K562 (cell line): ENCODE measurements around the gene SLC25A15. TPM values are rescaled to one million over a fixed set of nuclear protein-coding genes. Genes with fewer than 3 reads are reported as not detected.

Source experiments
- ARNT ChIP-seq, 2 experiments: fragments of 450-650 bp; IDR thresholded peaks; 2 replicates each; pipeline ENCODE4 v1.6.1; 2016; ENCODE audit warnings: mild to moderate bottlenecking in 1 of 2
- CREM ChIP-seq: IDR thresholded peaks from 2 replicates; pipeline ENCODE4 v1.6.1; 2014; ENCODE audit warnings: antibody characterized with exemption, low read depth
- DIDO1 ChIP-seq: fragments of 450-650 bp; IDR thresholded peaks from 2 replicates; pipeline ENCODE4 v1.6.1; 2016; ENCODE audit warnings: low read depth, missing biosample characterization, missing genetic modification characterization
- EP300 ChIP-seq: IDR thresholded peaks from 2 replicates; pipeline ENCODE4 v1.6.1; 2012; ENCODE audit warnings: low read length, improper control_type of control experiment
- GTF2E2 ChIP-seq: fragments of 200-800 bp; sonication (Bioruptor generic); IDR thresholded peaks from 2 replicates; pipeline ENCODE4 v1.6.1; 2016; ENCODE audit warnings: missing genetic modification characterization, missing compliant biosample characterization
- HDAC1 ChIP-seq, 2 experiments: fragments of 450-650 bp; IDR thresholded peaks; 2 replicates each; pipeline ENCODE4 v1.6.1; 2016 to 2017; ENCODE audit warnings: inconsistent platforms in 1 of 2, mild to moderate bottlenecking in 1 of 2, moderate library complexity in 1 of 2
- HNRNPL ChIP-seq: fragments of 200-400 bp; formaldehyde crosslinking; IDR thresholded peaks from 2 replicates; pipeline ENCODE4 v1.6.1; 2017; ENCODE audit warnings: low read depth, mild to moderate bottlenecking, low read length
- HNRNPLL ChIP-seq: fragments of 200-400 bp; formaldehyde crosslinking; IDR thresholded peaks from 2 replicates; pipeline ENCODE4 v1.6.1; 2017; ENCODE audit warnings: low read length, low read depth, mild to moderate bottlenecking; ENCODE audit not compliant: poor library complexity, severe bottlenecking
- MYC ChIP-seq, 2 experiments: fragments of 250-450 bp in 1 of 2; sonication (Bioruptor Pico) in 1 of 2; IDR thresholded peaks; 2 replicates each; pipeline versions ENCODE4 v1.5.1 to v1.6.1; 2012 to 2021; ENCODE audit warnings: low read depth in 2 of 2, borderline replicate concordance in 1 of 2, improper control_type of control experiment in 1 of 2, low read length in 1 of 2, mild to moderate bottlenecking in 1 of 2, moderate library complexity in 1 of 2
- NEUROD1 ChIP-seq: fragments of 150-350 bp; IDR thresholded peaks from 2 replicates; pipeline ENCODE4 v1.6.1; 2014; ENCODE audit warnings: borderline replicate concordance, low read length, low read depth; ENCODE audit not compliant: partially characterized antibody
- NFE2 ChIP-seq: IDR thresholded peaks from 2 replicates; pipeline ENCODE4 v1.6.1; 2014; ENCODE audit warnings: antibody characterized with exemption, low read depth
- PKNOX1 ChIP-seq: fragments of 450-650 bp; IDR thresholded peaks from 2 replicates; pipeline ENCODE4 v1.6.1; 2016
- PTRF ChIP-seq: fragments of 450-650 bp; IDR thresholded peaks from 2 replicates; pipeline ENCODE4 v1.6.1; 2016; ENCODE audit warnings: mild to moderate bottlenecking, missing genetic modification characterization, missing compliant biosample characterization
- RFX5 ChIP-seq: IDR thresholded peaks from 2 replicates; pipeline ENCODE4 v1.6.1; 2011; ENCODE audit warnings: low read depth, mild to moderate bottlenecking, improper control_type of control experiment, low read length
- SFPQ ChIP-seq: fragments of 200-400 bp; formaldehyde crosslinking; IDR thresholded peaks from 2 replicates; pipeline ENCODE4 v1.6.1; 2017; ENCODE audit warnings: mild to moderate bottlenecking, low read depth, low read length, moderate library complexity
- SNRNP70 ChIP-seq: fragments of 200-400 bp; formaldehyde crosslinking; optimal IDR thresholded peaks from 2 replicates; pipeline ENCODE3; 2017; ENCODE audit warnings: low read depth, low read length
- TAF1 ChIP-seq: IDR thresholded peaks from 2 replicates; pipeline ENCODE4 v1.6.1; 2011; ENCODE audit warnings: mild to moderate bottlenecking, low read length, moderate library complexity; ENCODE audit not compliant: insufficient read depth, control insufficient read depth, severe bottlenecking; ENCODE audit errors: extremely low read depth
- TCFL5 ChIP-seq: fragments of 250-450 bp; sonication (Bioruptor Pico); conservative IDR thresholded peaks from 2 replicates; pipeline ENCODE4 v1.6.1; 2021; ENCODE audit warnings: mild to moderate bottlenecking, moderate library complexity, matching md5 sums
- TGIF2 ChIP-seq: sonication (generic); formaldehyde crosslinking; IDR thresholded peaks from 2 replicates; pipeline ENCODE4 v1.8.1; 2022; ENCODE audit warnings: mild to moderate bottlenecking, missing genetic modification reagents, moderate library complexity
- UBTF ChIP-seq, 2 experiments: IDR thresholded peaks; 2 replicates each; pipeline ENCODE4 v1.6.1; 2012; ENCODE audit warnings: improper control_type of control experiment in 2 of 2, low read depth in 2 of 2, low read length in 2 of 2, borderline replicate concordance in 1 of 2
- XRCC3 ChIP-seq: fragments of 450-650 bp; IDR thresholded peaks from 2 replicates; pipeline ENCODE4 v1.6.1; 2017; ENCODE audit warnings: mild to moderate bottlenecking, moderate library complexity
- ZNF444 ChIP-seq: fragments of 250-450 bp; sonication (Bioruptor Pico); IDR thresholded peaks from 2 replicates; pipeline ENCODE4 v1.4.0; 2020; ENCODE audit warnings: mild to moderate bottlenecking, moderate library complexity
- polyA plus RNA-seq, 8 experiments: library from polyadenylated mRNA; depleted of rRNA in 4 of 8; stranded (reverse) in 5 of 8; unstranded in 3 of 8; fragments of >200 nt; fragmentation: Nextera tagmentation in 2 of 8; fragmentation: Illumina TruSeq in 1 of 8; extraction: Ambion mirVana in 2 of 8; extraction: Trizol in 1 of 8; gene quantifications; 2 replicates each; pipeline versions ENCODE4 v1.2.1 to v1.2.3, GENCODE V29; 2011 to 2014; ENCODE audit warnings: inconsistent platforms in 1 of 8, missing spikeins in 1 of 8
- total RNA-seq, 7 experiments: library from RNA; depleted of rRNA in 6 of 7; stranded (reverse); fragments of >200 nt in 6 of 7; fragmentation: Illumina TruSeq in 2 of 7; extraction: Trizol in 2 of 7; gene quantifications; 2 replicates each; pipeline versions ENCODE4 v1.2.1 to v1.2.3, GENCODE V29; 2011 to 2021; ENCODE audit warnings: low replicate concordance in 1 of 7

SLC25A15 gene
- total and polyA plus RNA-seq, 9 of the 15 experiments (the other 6 are each of a cell fraction or from before 2014, with no cell fraction given): 3.5 to 30.5 (median 20.3) TPM

GRCh38 chr13:40789275-40790153, at the start of gene SLC25A15 (continued):
- TF ChIP-seq EP300 (no peak), SFPQ (no peak), DIDO1 (no peak), ARNT (IDR thresholded peaks at IDR 0.05) (no peak), NEUROD1 (no peak), PTRF (no peak), HDAC1 (IDR thresholded peaks at IDR 0.05) (no peak), TCFL5 (CRISPR knock-in tag) (no peak), GTF2E2 (tag) (0 out of 2 replicates have a peak, but pooled peaks have one; percentile 23), ZNF444 (CRISPR knock-in tag) (no peak), TGIF2 (CRISPR knock-in tag) (no peak), MYC (IDR thresholded peaks at IDR 0.05; ENCODE audit: low read depth, low read length) (peak; percentile 34; the same call in 1 of the 2 replicates), MYC (CRISPR knock-in tag; IDR thresholded peaks at IDR 0.05; ENCODE audit: borderline replicate concordance, low read depth) (no peak), PKNOX1 (no peak), NFE2 (no peak), HNRNPL (peak; percentile 98), RFX5 (no peak), XRCC3 (no peak), UBTF (IDR thresholded peaks at IDR 0.05; ENCODE audit: borderline replicate concordance in 1 of 2, low read depth in 2 of 2, low read length in 2 of 2) (peak; percentile 43 to 93; a peak in 3 of 4 replicates), SNRNP70 (no peak), CREM (no peak), TAF1 (peak; percentile 52), HNRNPLL (peak; percentile 17)
